Measurements from ENCODE around the gene NFATC3.

The NFATC3 gene

GRCh38 chr16:68072038-68072695 lies 13.0 kb upstream of the NFATC3 start:
- no peak for DNase-seq (ENCODE audit: low read depth, low spot score)

GRCh38 chr16:68073902-68074760 lies 11.0 kb upstream of the NFATC3 start:
- no peak for DNase-seq (ENCODE audit: low read depth, low spot score)

- no peak for DNase-seq (ENCODE audit: low read depth, low spot score)
Observed at GRCh38 chr16:68074850-68075555, 10.2 kb upstream of the NFATC3 start.

GRCh38 chr16:68075980-68076379 lies 9.2 kb upstream of the NFATC3 start:
- no peak for DNase-seq (ENCODE audit: low read depth, low spot score)

- DNase-seq (ENCODE audit: low read depth, low spot score), result no peak
Observed at GRCh38 chr16:68076560-68076959, 8.6 kb upstream of the NFATC3 start.

GRCh38 chr16:68077866-68078700 lies 7.1 kb upstream of the NFATC3 start:
- no peak for DNase-seq (ENCODE audit: low read depth, low spot score)

- no peak for DNase-seq (ENCODE audit: low read depth, low spot score)
Observed at GRCh38 chr16:68078701-68079375, 6.3 kb upstream of the NFATC3 start.

- DNase-seq (ENCODE audit: low read depth, low spot score), result no peak
Observed at GRCh38 chr16:68079376-68079625, 5.9 kb upstream of the NFATC3 start.

- DNase-seq (ENCODE audit: low read depth, low spot score), result no peak
Observed at GRCh38 chr16:68079626-68080344, 5.4 kb upstream of the NFATC3 start.

- no peak for DNase-seq (ENCODE audit: low read depth, low spot score)
Observed at GRCh38 chr16:68081861-68082628, 3.1 kb upstream of the NFATC3 start.

- DNase-seq (ENCODE audit: low read depth, low spot score), result no peak
Observed at GRCh38 chr16:68082629-68083238, 2.4 kb upstream of the NFATC3 start.

- no peak for DNase-seq (ENCODE audit: low read depth, low spot score)
Observed at GRCh38 chr16:68083239-68083781, 1.9 kb upstream of the NFATC3 start.

GRCh38 chr16:68083861-68084503 lies 1.2 kb upstream of the NFATC3 start:
- DNase-seq (ENCODE audit: low read depth, low spot score), result peak; percentile 46

GRCh38 chr16:68084504-68085258 lies 489 bp upstream of the NFATC3 start:
- peak; percentile 86 for DNase-seq (ENCODE audit: low read depth, low spot score)

- DNase-seq (ENCODE audit: low read depth, low spot score), result peak; percentile 60
Observed at GRCh38 chr16:68086336-68086841, 1.2 kb downstream of the NFATC3 start.

GRCh38 chr16:68086860-68087268 lies 1.7 kb downstream of the NFATC3 start:
- DNase-seq (ENCODE audit: low read depth, low spot score), result no peak

- DNase-seq (ENCODE audit: low read depth, low spot score), result no peak
Observed at GRCh38 chr16:68087688-68088087, 2.5 kb downstream of the NFATC3 start.

Measured in astrocyte of the hippocampus (primary cell).